Uterus (tissue), 4 donors: Measurements from ENCODE around the gene WDFY4. TPM values are rescaled to one million over a fixed set of nuclear protein-coding genes. Genes with fewer than 3 reads are reported as not detected.

Experiments
- DNase-seq, 2 donors: peaks; one replicate each; pipeline ENCODE4 v3.0.0-alpha.2; 2019 to 2020
- H3K27ac ChIP-seq, 2 donors: fragments of 200-600 bp; sonication (generic); 1 replicate in 1 of 2; 2 replicates in 1 of 2; pipeline ENCODE4 v1.5.1; 2016 to 2018
- H3K27me3 ChIP-seq, 2 donors: fragments of 200-600 bp; sonication (generic); one replicate each; pipeline ENCODE4 v1.5.1; 2018 to 2019; ENCODE audit warnings: control low read depth in 1 of 2
- H3K36me3 ChIP-seq, 2 donors: fragments of 200-600 bp; sonication (generic); one replicate each; pipeline ENCODE4 v1.5.1; 2019; ENCODE audit warnings: control low read depth in 1 of 2
- H3K4me1 ChIP-seq, 2 donors: fragments of 200-600 bp; sonication (generic); one replicate each; pipeline ENCODE4 v1.5.1; 2018 to 2019; ENCODE audit warnings: control low read depth in 1 of 2
- H3K4me3 ChIP-seq, 2 donors: fragments of 200-600 bp; sonication (generic); 1 replicate in 1 of 2; 2 replicates in 1 of 2; pipeline ENCODE4 v1.5.1; 2018 to 2019; ENCODE audit warnings: mild to moderate bottlenecking in 1 of 2
- H3K9me3 ChIP-seq, 2 donors: fragments of 200-600 bp; sonication (generic); one replicate each; pipeline ENCODE4 v1.5.1; 2019; ENCODE audit warnings: control low read depth in 1 of 2
- CTCF ChIP-seq, 4 experiments: fragments of 200-600 bp in 2 of 4; fragments of 450-650 bp in 2 of 4; sonication (generic) in 2 of 4; IDR thresholded peaks; one replicate each; pipeline ENCODE4 v1.5.1; 2016 to 2019; ENCODE audit warnings: antibody characterized with exemption in 4 of 4, mild to moderate bottlenecking in 2 of 4, moderate library complexity in 1 of 4
- POLR2A ChIP-seq, 2 donors: fragments of 450-650 bp; IDR thresholded peaks; one replicate each; pipeline ENCODE4 v1.6.1; 2016; ENCODE audit warnings: antibody characterized with exemption in 2 of 2, mild to moderate bottlenecking in 1 of 2, moderate library complexity in 1 of 2
- intact Hi-C: fragments of 100-400 bp; cut with DNase I; formaldehyde crosslinking; loops from one replicate; pipeline ENCODE4 v1.15.1; 2023; ENCODE audit warnings: low total_unique reads
- total RNA-seq, 4 donors: library from RNA; depleted of rRNA in 3 of 4; stranded (reverse); fragments of >200 nt in 3 of 4; gene quantifications; one replicate each; pipeline versions ENCODE4 v1.1.0 to v1.2.4, GENCODE V29; 2014 to 2023
- donor health status: DM: yes; HTN: yes; CAD: no.

Gene WDFY4
- total RNA-seq, 4 donors from 2014 or later: 0.26 to 5.2 (median 1.2) TPM

- TF ChIP-seq POLR2A (IDR thresholded peaks at IDR 0.05) (no peak), CTCF (IDR thresholded peaks at IDR 0.05) (no peak)
- no peak overlapping the region for H3K27ac ChIP-seq
- intact Hi-C loops: no loop called here
Observed at GRCh38 chr10:48784031-48784430, 99.4 kb downstream of the WDFY4 start.

DNA sequence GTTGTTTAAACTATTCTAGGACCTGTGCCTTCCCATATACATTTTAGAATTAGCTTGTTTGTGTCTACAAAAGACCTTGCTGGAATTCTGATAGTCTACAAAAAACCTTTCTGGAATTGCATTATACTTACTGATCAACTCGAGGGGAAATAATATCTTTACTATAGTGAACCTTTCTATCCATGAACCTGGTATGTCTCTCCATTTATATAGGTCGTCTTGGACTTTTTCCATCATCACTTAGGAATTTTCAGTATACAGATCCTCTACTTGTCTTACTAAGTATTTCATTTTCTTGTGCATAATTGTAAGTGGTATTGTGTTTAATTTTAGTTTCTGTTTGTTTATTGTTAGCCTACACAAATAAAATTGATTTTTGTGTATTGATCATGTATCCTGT, 101.1 kb downstream of the WDFY4 start:
- TF ChIP-seq CTCF (IDR thresholded peaks at IDR 0.05) (no peak), POLR2A (IDR thresholded peaks at IDR 0.05) (no peak)
- no peaks in the 10 kb centered on the region for H3K27me3 ChIP-seq

More at GRCh38 chr10:48784031-48784430, 99.4 kb downstream of the WDFY4 start:
- Histone ChIP-seq H3K9me3 (no peaks in the 10 kb centered on the region), H3K4me1 (no peaks in the 10 kb centered on the region), H3K4me3 (no peak overlapping the region), H3K27me3 (no peaks in the 10 kb centered on the region), H3K36me3 (no peaks in the 10 kb centered on the region)
- no peak for DNase-seq

DNA sequence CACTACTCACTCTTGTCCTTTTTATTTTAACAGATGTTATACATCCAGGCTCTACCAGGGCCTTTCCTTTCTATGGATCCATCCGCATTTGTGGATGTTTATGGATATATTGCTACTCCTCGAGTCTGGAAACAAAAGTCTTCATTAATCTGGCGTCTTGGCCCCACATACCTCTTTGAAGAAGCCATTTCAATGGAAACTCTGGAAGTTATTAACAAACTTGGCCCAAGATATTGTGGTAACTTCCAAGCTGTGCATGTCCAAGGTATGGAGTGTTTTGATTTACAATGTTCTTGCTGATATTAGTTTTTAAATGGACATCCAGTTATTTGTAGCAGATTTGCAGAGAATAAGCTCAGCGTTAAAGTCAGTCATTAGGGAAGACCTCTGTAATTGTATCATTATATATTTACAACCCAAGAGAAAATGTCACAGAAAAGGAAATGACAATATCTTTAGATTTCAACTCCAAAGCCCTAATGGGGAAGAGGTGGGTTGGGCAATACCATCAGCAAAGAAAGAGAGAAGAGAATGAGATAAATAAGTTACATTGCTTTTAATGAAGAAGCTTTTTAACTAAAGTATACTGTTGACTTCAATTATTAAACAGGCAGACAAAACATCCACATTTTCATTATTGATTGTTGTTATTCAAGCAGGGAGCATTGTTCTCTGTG, 102.1 kb downstream of the WDFY4 start:
- H3K4me1 ChIP-seq: no peaks in the 10 kb centered on the region
- no peak for TF ChIP-seq POLR2A (IDR thresholded peaks at IDR 0.05)
- no peak for TF ChIP-seq CTCF (IDR thresholded peaks at IDR 0.05)
- intact Hi-C loops: no loop called here

More for the DNA sequence above, 101.1 kb downstream of the WDFY4 start:
- Histone ChIP-seq H3K4me1 (no peaks in the 10 kb centered on the region), H3K27ac (no peak overlapping the region), H3K4me3 (no peak overlapping the region), H3K36me3 (no peaks in the 10 kb centered on the region), H3K9me3 (no peaks in the 10 kb centered on the region)
- intact Hi-C loops: no loop called here
- DNase-seq: no peak

DNA sequence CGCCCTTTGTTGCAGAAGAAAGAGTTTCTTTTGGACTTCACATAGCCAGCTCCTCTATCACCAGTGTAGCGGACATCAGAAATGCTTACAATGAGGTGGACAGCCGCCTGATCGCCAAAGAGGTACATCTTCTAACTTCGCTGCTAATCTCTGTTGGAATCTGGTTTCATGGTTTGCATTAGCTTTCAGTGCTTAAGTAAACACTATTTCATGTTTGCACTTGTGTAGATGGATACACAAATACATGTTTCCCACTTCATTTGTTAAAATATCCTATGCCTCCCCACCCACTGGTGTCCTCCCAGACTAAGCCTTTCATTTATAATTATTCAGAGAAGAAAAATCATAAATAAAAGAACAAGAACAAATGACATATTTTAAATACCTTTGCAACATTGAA, 103.9 kb downstream of the WDFY4 start:
- Histone ChIP-seq H3K9me3 (no peaks in the 10 kb centered on the region), H3K4me3 (no peak overlapping the region), H3K27me3 (no peaks in the 10 kb centered on the region), H3K4me1 (no peaks in the 10 kb centered on the region), H3K36me3 (no peaks in the 10 kb centered on the region), H3K27ac (no peak overlapping the region)
- intact Hi-C loops: no loop called here
- TF ChIP-seq CTCF (IDR thresholded peaks at IDR 0.05) (no peak), POLR2A (IDR thresholded peaks at IDR 0.05) (no peak)
- DNase-seq: no peak

More for the DNA sequence above, 102.1 kb downstream of the WDFY4 start:
- Histone ChIP-seq H3K9me3 (no peaks in the 10 kb centered on the region), H3K36me3 (no peaks in the 10 kb centered on the region), H3K4me3 (no peak overlapping the region), H3K27ac (no peak overlapping the region), H3K27me3 (no peaks in the 10 kb centered on the region)
- no peak for DNase-seq

GRCh38 chr10:48789486-48790456, 105.1 kb downstream of the WDFY4 start:
- intact Hi-C loops: no loop called here
- no peak for DNase-seq
- TF ChIP-seq POLR2A (IDR thresholded peaks at IDR 0.05) (no peak), CTCF (IDR thresholded peaks at IDR 0.05) (no peak)
- no peaks in the 10 kb centered on the region for H3K9me3 ChIP-seq
- H3K27ac ChIP-seq: no peak overlapping the region
- no peaks in the 10 kb centered on the region for H3K36me3 ChIP-seq
- no peaks in the 10 kb centered on the region for H3K4me1 ChIP-seq
- no peak overlapping the region for H3K4me3 ChIP-seq
- no peaks in the 10 kb centered on the region for H3K27me3 ChIP-seq
